ENCODE results near the gene TNS4. TPM values are rescaled to one million over a fixed set of nuclear protein-coding genes. Genes with fewer than 3 reads are reported as not detected.

Gene TNS4
- total and polyA plus RNA-seq, 2 donors (not counting 1 experiment from before 2014, with no cell fraction given) = not detected

DNA sequence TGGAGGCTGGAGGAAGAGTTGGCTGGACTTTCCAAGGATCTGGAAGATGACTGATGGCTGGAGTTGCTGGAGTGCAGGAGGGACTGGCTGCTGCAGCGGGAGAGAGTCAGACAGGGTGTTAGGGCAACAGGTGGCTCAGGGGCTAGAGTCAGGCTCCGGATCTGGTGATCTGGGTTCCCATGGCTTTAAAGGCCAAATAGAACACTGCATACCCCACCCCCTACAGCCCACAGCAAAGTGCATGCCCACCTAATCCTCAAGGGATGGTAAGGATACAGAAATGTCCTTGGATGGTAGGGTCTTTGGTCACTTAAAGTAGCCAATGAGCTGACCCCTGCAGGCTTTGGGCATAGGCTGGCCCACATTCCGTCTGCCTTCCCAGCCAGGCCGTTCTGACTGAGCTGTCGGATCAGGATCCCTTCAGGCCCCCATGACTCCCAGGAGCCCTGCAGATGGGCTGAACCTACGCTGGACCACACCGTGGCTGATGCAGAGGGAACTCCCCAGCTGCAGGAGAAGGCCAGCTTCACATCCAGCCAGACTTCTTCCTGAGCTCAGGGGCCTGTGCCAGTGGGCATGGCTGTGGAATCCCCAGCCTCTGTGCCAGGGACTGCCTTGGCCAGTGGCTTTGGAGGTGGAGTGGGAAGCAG is 13.9 kb downstream of the TNS4 start:
- H3K27me3 ChIP-seq (replicated peaks in 1 of 4; ENCODE audit: control extremely low read depth in 1 of 4, control insufficient read depth in 3 of 4, insufficient read depth in 4 of 4, low read length in 3 of 4) = no peaks in the 10 kb centered on the region
- Mint-ChIP-seq H3K9me3 (ENCODE audit: insufficient read depth) (no peaks in the 10 kb centered on the region), H3K27ac (no peak overlapping the region), H3K4me3 (no peak overlapping the region), H3K27me3 (no peaks in the 10 kb centered on the region), H3K4me1 (peaks cover 30% of the 10 kb centered on the region)
- H3K4me1 ChIP-seq (ENCODE audit: control insufficient read depth in 2 of 2, insufficient read depth in 2 of 2, low read length in 2 of 2) = peaks cover 22 to 36% of the 10 kb centered on the region in 2 donors
- DNase-seq = no peak
- no peak overlapping the region for H3K4me3 ChIP-seq (ENCODE audit: control extremely low read depth in 1 of 5, extremely low read depth in 1 of 5, insufficient read depth in 1 of 5, low read depth in 2 of 5, low read length in 4 of 5)
- H3K4me2 ChIP-seq (replicated peaks; ENCODE audit: low read depth, low read length, poor library complexity, severe bottlenecking) = no peak overlapping the region
- TF ChIP-seq, protein P1, sequence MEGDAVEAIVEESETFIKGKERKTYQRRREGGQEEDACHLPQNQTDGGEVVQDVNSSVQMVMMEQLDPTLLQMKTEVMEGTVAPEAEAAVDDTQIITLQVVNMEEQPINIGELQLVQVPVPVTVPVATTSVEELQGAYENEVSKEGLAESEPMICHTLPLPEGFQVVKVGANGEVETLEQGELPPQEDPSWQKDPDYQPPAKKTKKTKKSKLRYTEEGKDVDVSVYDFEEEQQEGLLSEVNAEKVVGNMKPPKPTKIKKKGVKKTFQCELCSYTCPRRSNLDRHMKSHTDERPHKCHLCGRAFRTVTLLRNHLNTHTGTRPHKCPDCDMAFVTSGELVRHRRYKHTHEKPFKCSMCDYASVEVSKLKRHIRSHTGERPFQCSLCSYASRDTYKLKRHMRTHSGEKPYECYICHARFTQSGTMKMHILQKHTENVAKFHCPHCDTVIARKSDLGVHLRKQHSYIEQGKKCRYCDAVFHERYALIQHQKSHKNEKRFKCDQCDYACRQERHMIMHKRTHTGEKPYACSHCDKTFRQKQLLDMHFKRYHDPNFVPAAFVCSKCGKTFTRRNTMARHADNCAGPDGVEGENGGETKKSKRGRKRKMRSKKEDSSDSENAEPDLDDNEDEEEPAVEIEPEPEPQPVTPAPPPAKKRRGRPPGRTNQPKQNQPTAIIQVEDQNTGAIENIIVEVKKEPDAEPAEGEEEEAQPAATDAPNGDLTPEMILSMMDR (IDR thresholded peaks at IDR 0.05) = no peak
- no peak for TF ChIP-seq EZH2 (IDR thresholded peaks at IDR 0.05; ENCODE audit: borderline replicate concordance, insufficient read depth, low read depth, low read length, poor library complexity, severe bottlenecking)
- no peak overlapping the region for H3K27ac ChIP-seq (ENCODE audit: low read length in 2 of 2)
- H4K20me1 ChIP-seq (ENCODE audit: control insufficient read depth, insufficient read depth, low read length, poor library complexity, severe bottlenecking) = no peaks in the 10 kb centered on the region
- H3K9ac ChIP-seq (ENCODE audit: low read length) = no peak overlapping the region
- no peaks in the 10 kb centered on the region for H3K79me2 ChIP-seq (ENCODE audit: control insufficient read depth, insufficient read depth, low read length)
- no peaks in the 10 kb centered on the region for H3K36me3 ChIP-seq (replicated peaks in 1 of 2; ENCODE audit: control extremely low read depth in 1 of 2, control insufficient read depth in 1 of 2, extremely low read depth in 1 of 2, insufficient read depth in 2 of 2, low read length in 1 of 2)
- H3K9me3 ChIP-seq (ENCODE audit: control extremely low read depth in 1 of 3, control insufficient read depth in 2 of 3, insufficient read depth in 1 of 3, low read length in 2 of 3) = no peaks in the 10 kb centered on the region
- ChIA-PET POLR2A (interaction anchor here (1.0 kb wide), 1 partner anchor 20 kb away, joined by 3 read pairs; no protein-coding TSS in a partner anchor), CTCF (interaction anchor here (1.8 kb wide), 1 partner anchor 46 kb away, joined by 5 read pairs; no protein-coding TSS in a partner anchor)
- H2AFZ ChIP-seq (ENCODE audit: insufficient read depth, low read depth, low read length, poor library complexity, severe bottlenecking) = no peak overlapping the region
- intact Hi-C loops (cut with micrococcal nuclease) = no loop called here
- ATAC-seq (ENCODE audit: low read depth) = no peak
- WGBS (ENCODE audit: insufficient coverage) = 84% methylated on average over 6 of the region's 7 CpGs

Measured in B cell (primary cell).